Activated CD8-positive, alpha-beta T cell treated with anti-CD3 and anti-CD28 coated beads for 36 hours (primary cell): ENCODE measurements around the gene ABHD16A. TPM values are rescaled to one million over a fixed set of nuclear protein-coding genes. Genes with fewer than 3 reads are reported as not detected.

Experiments used
- ATAC-seq: fragments of 200-7000 bp; cut with Tn5 transposase; one replicate; pipeline ENCODE4 v1.10.0; 2021; ENCODE audit warnings: mild to moderate bottlenecking, moderate library complexity
- CTCF ChIA-PET: fragments of 350-600 bp; sonication (Branson Sonifier 250); formaldehyde crosslinking; loops from one replicate; lab custom pipeline; 2021; ENCODE audit warnings: antibody characterized with exemption; lab: Charles Lee
- POLR2A ChIA-PET: fragments of 350-600 bp; sonication (Branson Sonifier 250); formaldehyde crosslinking; loops from one replicate; lab custom pipeline; 2021; ENCODE audit warnings: antibody characterized with exemption; lab: Charles Lee
- DNase-seq: peaks from one replicate; pipeline ENCODE4 v3.0.0-alpha.2; 2020
- H3K27ac Mint-ChIP-seq: one replicate; pipeline ENCODE4 v1.8.0; 2021; ENCODE audit warnings: mild to moderate bottlenecking, mixed read lengths
- H3K27me3 Mint-ChIP-seq: one replicate; pipeline ENCODE4 v1.8.0; 2021; ENCODE audit warnings: mixed read lengths
- H3K36me3 Mint-ChIP-seq: one replicate; pipeline ENCODE4 v1.8.0; 2021; ENCODE audit warnings: low read depth, mixed read lengths
- H3K4me1 Mint-ChIP-seq: one replicate; pipeline ENCODE4 v1.8.0; 2021; ENCODE audit warnings: low read depth, mixed read lengths
- H3K4me3 Mint-ChIP-seq: one replicate; pipeline ENCODE4 v1.8.0; 2021; ENCODE audit warnings: mild to moderate bottlenecking, moderate library complexity, mixed read lengths
- H3K9me3 Mint-ChIP-seq: one replicate; pipeline ENCODE4 v1.8.0; 2021; ENCODE audit warnings: mixed read lengths
- intact Hi-C: fragments of 100-400 bp; cut with micrococcal nuclease; formaldehyde crosslinking; loops from one replicate; pipeline ENCODE4 v1.10.0; 2022
- total RNA-seq, 2 experiments: library from RNA; stranded (reverse); gene quantifications; one replicate each; pipeline ENCODE4 v1.2.3, GENCODE V29; 2021
- TF ChIP-seq, protein P1 (sequence below): fragments of 200-600 bp; IDR thresholded peaks from one replicate; pipeline ENCODE4 v1.8.0; 2022; ENCODE audit warnings: antibody characterized with exemption, mild to moderate bottlenecking

The ABHD16A gene
- total RNA-seq, 2 experiments from 2014 or later = 23.7 to 24.3 TPM

DNA sequence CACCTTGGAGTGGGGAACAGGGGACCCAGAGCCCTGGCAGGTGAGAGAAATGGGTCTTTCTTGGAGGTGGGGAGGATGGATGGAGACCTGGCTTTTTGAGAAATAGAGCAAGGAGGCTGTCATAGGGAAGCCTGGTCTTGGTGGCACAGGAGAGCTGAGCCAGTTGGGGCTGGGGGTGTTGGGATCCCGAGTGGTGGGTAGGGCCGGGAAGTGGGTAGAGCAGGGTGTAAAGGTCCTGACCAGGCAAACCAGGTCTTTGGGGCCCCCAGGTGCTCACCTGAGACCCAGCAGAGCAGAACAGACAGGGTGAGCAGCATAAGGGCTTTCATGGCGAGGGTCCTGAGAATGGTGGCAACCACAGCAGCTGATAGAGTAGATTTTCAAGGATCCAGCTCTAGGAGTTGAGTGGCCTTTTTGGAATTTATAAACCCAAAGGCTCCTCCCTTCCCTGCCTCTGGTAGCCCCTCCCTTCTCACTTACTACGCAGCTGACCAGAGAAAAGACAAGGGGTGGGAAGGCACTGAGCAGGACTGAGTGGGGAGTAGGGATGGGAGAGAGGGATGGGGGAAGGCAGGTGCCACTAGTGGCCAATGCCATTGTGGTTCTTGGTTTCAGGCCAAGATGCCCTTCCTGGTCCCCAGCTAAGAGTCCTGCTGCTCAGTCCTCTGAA, 18.4 kb upstream of the ABHD16A start, which contains the start of gene LY6G6C:
Gene LY6G6C (minus strand): TSS at position 396 of the 670 bp plus-strand sequence. CDS start 67 bp downstream, at position 329.
- Mint-ChIP-seq H3K36me3 (no peaks in the 10 kb centered on the region), H3K9me3 (no peaks in the 10 kb centered on the region), H3K27me3 (no peaks in the 10 kb centered on the region), H3K4me1 (peaks cover 18% of the 10 kb centered on the region), H3K4me3 (no peak within 1 kb of the TSS), H3K27ac (no peak within 1 kb of the TSS)
- DNase-seq = no peak
- intact Hi-C loops = no loop called here
- CTCF ChIA-PET = no interaction called here
- TF ChIP-seq, protein P1, sequence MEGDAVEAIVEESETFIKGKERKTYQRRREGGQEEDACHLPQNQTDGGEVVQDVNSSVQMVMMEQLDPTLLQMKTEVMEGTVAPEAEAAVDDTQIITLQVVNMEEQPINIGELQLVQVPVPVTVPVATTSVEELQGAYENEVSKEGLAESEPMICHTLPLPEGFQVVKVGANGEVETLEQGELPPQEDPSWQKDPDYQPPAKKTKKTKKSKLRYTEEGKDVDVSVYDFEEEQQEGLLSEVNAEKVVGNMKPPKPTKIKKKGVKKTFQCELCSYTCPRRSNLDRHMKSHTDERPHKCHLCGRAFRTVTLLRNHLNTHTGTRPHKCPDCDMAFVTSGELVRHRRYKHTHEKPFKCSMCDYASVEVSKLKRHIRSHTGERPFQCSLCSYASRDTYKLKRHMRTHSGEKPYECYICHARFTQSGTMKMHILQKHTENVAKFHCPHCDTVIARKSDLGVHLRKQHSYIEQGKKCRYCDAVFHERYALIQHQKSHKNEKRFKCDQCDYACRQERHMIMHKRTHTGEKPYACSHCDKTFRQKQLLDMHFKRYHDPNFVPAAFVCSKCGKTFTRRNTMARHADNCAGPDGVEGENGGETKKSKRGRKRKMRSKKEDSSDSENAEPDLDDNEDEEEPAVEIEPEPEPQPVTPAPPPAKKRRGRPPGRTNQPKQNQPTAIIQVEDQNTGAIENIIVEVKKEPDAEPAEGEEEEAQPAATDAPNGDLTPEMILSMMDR = no peak
- POLR2A ChIA-PET = interaction anchor here (1.9 to 2.1 kb wide), 2 partner anchors 44 to 58 kb away, joined by 5 to 6 read pairs; partner anchors contain the start of gene GPANK1
- no peak for ATAC-seq

DNA sequence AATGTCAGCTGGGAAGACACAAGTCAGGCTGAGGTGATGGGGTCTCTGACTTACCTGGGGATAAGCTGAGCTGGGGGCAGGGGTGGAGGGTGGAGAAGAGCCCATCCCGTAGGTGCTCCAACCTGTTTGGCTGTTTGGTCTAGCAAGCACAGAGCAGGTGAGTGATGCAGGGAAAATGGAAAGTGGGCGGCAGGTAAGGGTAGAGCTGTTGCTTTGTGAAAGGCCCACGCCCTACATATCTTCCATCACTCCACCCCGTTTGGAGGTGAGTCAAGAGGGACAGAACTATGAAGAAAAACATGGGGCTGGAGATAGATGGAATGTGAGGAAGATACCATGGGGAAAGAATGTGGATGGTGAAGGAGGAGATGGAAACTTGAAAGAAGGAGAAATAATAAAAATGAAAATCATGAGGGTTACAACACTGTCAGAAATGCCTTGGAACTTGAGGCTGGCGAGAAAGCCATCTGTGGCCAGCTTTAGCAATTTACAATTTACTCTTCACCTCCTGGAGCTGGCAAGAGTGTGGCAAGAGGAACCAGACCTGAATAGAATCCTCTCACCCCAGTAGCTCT, 17.2 kb upstream of the ABHD16A start:
- Mint-ChIP-seq H3K27me3 (no peaks in the 10 kb centered on the region), H3K27ac (no peak overlapping the region), H3K4me1 (peaks cover 8% of the 10 kb centered on the region), H3K36me3 (no peaks in the 10 kb centered on the region), H3K4me3 (no peak overlapping the region), H3K9me3 (no peaks in the 10 kb centered on the region)
- intact Hi-C loops = no loop called here
- ChIA-PET CTCF (no interaction called here), POLR2A (interaction anchor here (1.9 kb wide), 1 partner anchor 56 kb away, joined by 6 read pairs; the partner anchor contains the start of gene GPANK1)
- ATAC-seq (no peak), DNase-seq (no peak)
- TF ChIP-seq, protein P1 = no peak

DNA sequence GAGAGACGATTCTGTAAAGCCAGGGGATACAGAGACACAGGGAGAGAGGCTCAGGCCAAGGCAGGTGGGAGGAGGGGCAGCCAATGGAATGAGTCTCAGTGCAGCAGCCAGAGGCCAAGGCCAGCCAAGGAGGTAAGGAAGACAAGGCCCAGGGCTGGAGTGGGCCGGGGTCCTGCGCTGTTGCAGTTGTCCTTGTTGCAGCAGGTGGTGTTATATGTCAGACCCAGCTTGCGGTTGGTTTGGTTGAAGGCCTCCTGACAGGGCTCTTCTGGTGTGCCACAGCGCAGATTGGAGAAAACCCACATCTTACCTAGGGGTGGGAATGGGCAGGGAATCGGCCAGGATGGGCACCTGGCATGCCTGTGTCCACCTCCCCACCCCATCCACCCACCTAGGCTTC, 15.9 kb upstream of the ABHD16A start:
- no peak for DNase-seq
- intact Hi-C loops = no loop called here
- POLR2A ChIA-PET = no interaction called here
- no peak overlapping the region for H3K4me3 Mint-ChIP-seq
- H3K27me3 Mint-ChIP-seq = no peaks in the 10 kb centered on the region
- no peak overlapping the region for H3K27ac Mint-ChIP-seq
- H3K9me3 Mint-ChIP-seq = no peaks in the 10 kb centered on the region
- TF ChIP-seq, protein P1 = no peak
- no peak for ATAC-seq
- peaks cover 7% of the 10 kb centered on the region for H3K4me1 Mint-ChIP-seq
- CTCF ChIA-PET = interaction anchor here (1.2 kb wide), 1 partner anchor 51 kb away, joined by 3 read pairs; no protein-coding TSS in a partner anchor
- no peaks in the 10 kb centered on the region for H3K36me3 Mint-ChIP-seq

DNA sequence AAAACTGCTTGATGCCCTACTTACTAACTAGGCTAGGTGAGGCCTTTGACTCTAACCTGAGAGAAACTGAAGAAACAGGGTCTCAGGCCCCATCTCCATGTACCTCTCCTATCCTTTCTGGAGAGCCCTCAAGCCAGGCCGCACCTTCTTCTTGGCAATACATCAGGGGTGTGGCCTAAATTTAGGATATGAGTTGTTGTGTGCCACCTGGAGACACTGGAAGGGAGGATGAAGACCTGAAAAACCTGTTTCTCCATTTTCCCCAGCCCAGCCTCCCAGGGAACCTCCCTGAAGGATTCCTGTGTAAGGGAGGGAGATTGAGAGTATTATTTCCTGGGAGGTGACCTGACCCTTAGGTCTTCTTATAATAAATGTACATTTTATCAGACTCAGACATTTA, 15.1 kb upstream of the ABHD16A start:
- intact Hi-C loops = no loop called here

More for the DNA sequence above, 15.1 kb upstream of the ABHD16A start:
- POLR2A ChIA-PET = no interaction called here
- Mint-ChIP-seq H3K27ac (no peak overlapping the region), H3K4me1 (peaks cover 8% of the 10 kb centered on the region), H3K36me3 (no peaks in the 10 kb centered on the region), H3K4me3 (no peak overlapping the region), H3K27me3 (no peaks in the 10 kb centered on the region), H3K9me3 (no peaks in the 10 kb centered on the region)
- CTCF ChIA-PET = interaction anchor here (1.2 kb wide), 1 partner anchor 52 kb away, joined by 3 read pairs; no protein-coding TSS in a partner anchor
- ATAC-seq (no peak), DNase-seq (no peak)
- TF ChIP-seq, protein P1 = no peak
